Measurements from ENCODE around the gene RBMS1. TPM values are rescaled to one million over a fixed set of nuclear protein-coding genes. Genes with fewer than 3 reads are reported as not detected.
"Not testable (repeated sequence)": the region's sequence is repeated elsewhere in the genome, so short reads cannot be mapped to it uniquely, and the experiment has no call there.

Gene RBMS1
- total RNA-seq, 6 experiments from 2014 or later, result 8.5 to 21.4 (median 14.3) TPM

- no peak for DNase-seq
- Histone ChIP-seq H3K27me3 (no peaks in the 10 kb centered on the region), H3K36me3 (no peaks in the 10 kb centered on the region), H3K4me1 (no peaks in the 10 kb centered on the region), H3K9me3 (no peaks in the 10 kb centered on the region), H3K27ac (no peak overlapping the region), H3K4me3 (no peak overlapping the region)
- no peak for TF ChIP-seq CTCF (IDR thresholded peaks at IDR 0.05)
- TF ChIP-seq POLR2A (IDR thresholded peaks at IDR 0.05), result no peak
- 60% methylated on average over 2 of the region's 2 CpGs for WGBS (ENCODE audit: insufficient coverage, low coverage, low lambda C conversion rate, missing lambda C conversion rate)
- no peak for ATAC-seq
- intact Hi-C loops (cut with DNase I), result no loop called here
Measured at GRCh38 chr2:160440888-160441287, 52.7 kb downstream of the RBMS1 start.

- ATAC-seq; H3K9me3 ChIP-seq; H3K4me3 ChIP-seq; DNase-seq; H3K36me3 ChIP-seq; H3K4me1 ChIP-seq; H3K27me3 ChIP-seq; H3K27ac ChIP-seq; intact Hi-C loops (cut with DNase I): not testable (repeated sequence)
- WGBS (ENCODE audit: insufficient coverage, low coverage, low lambda C conversion rate, missing lambda C conversion rate), result no CpG with 5 or more reads among the region's 32 CpGs
Measured at GRCh38 chr2:160439038-160439437, 54.6 kb downstream of the RBMS1 start.

GRCh38 chr2:160437273-160437672, 56.3 kb downstream of the RBMS1 start:
- H3K27ac ChIP-seq, result no peak overlapping the region
- DNase-seq (no peak), ATAC-seq (no peak)
- no peak overlapping the region for H3K4me3 ChIP-seq
- intact Hi-C loops (cut with DNase I), result no loop called here
- no peaks in the 10 kb centered on the region for H3K36me3 ChIP-seq
- 89% methylated on average over 4 of the region's 4 CpGs for WGBS (ENCODE audit: insufficient coverage, low coverage, low lambda C conversion rate, missing lambda C conversion rate)
- TF ChIP-seq CTCF (IDR thresholded peaks at IDR 0.05) (no peak), POLR2A (IDR thresholded peaks at IDR 0.05) (no peak)
- peaks cover 0 to 10% (median 0%) of the 10 kb centered on the region in 4 donors for H3K4me1 ChIP-seq
- H3K27me3 ChIP-seq, result no peaks in the 10 kb centered on the region
- H3K9me3 ChIP-seq, result no peaks in the 10 kb centered on the region

GRCh38 chr2:160434254-160434948, 59.2 kb downstream of the RBMS1 start:
- H3K36me3 ChIP-seq, result no peaks in the 10 kb centered on the region
- H3K9me3 ChIP-seq, result no peaks in the 10 kb centered on the region
- no peak for ATAC-seq
- intact Hi-C loops (cut with DNase I), result no loop called here
- no peak for TF ChIP-seq CTCF (IDR thresholded peaks at IDR 0.05)
- TF ChIP-seq POLR2A (IDR thresholded peaks at IDR 0.05), result no peak
- no peak for DNase-seq
- 81% methylated on average over 3 of the region's 3 CpGs for WGBS (ENCODE audit: insufficient coverage, low coverage, low lambda C conversion rate, missing lambda C conversion rate)
- H3K4me1 ChIP-seq, result peaks cover 0 to 10% (median 2%) of the 10 kb centered on the region in 4 donors
- H3K27ac ChIP-seq, result no peak overlapping the region
- H3K27me3 ChIP-seq, result no peaks in the 10 kb centered on the region
- no peak overlapping the region for H3K4me3 ChIP-seq

- 32% methylated on average over 4 of the region's 4 CpGs for WGBS (ENCODE audit: insufficient coverage, low coverage, low lambda C conversion rate, missing lambda C conversion rate)
- intact Hi-C loops (cut with DNase I), result no loop called here
Measured at GRCh38 chr2:160433466-160434140, 60.0 kb downstream of the RBMS1 start.

More at GRCh38 chr2:160433466-160434140, 60.0 kb downstream of the RBMS1 start:
- peaks cover 0 to 11% (median 5%) of the 10 kb centered on the region in 4 donors for H3K4me1 ChIP-seq
- no peak for TF ChIP-seq CTCF (IDR thresholded peaks at IDR 0.05)
- no peak for TF ChIP-seq POLR2A (IDR thresholded peaks at IDR 0.05)
- H3K9me3 ChIP-seq, result no peaks in the 10 kb centered on the region
- no peaks in the 10 kb centered on the region for H3K36me3 ChIP-seq
- ATAC-seq, result peak in 3 of 4 donors; percentile 56 to 62 (median 62)
- no peak overlapping the region for H3K4me3 ChIP-seq
- no peaks in the 10 kb centered on the region for H3K27me3 ChIP-seq
- H3K27ac ChIP-seq, result no peak overlapping the region
- no peak for DNase-seq

Data from right lobe of liver (tissue), 6 donors.